HCT116 (cell line): ENCODE data around the gene ARL4A. TPM values are rescaled to one million over a fixed set of nuclear protein-coding genes. Genes with fewer than 3 reads are reported as not detected.

ENCODE experiments used
- ATF3 ChIP-seq: IDR thresholded peaks from 2 replicates; pipeline ENCODE4 v1.6.1; 2012
- FOSL1 ChIP-seq: IDR thresholded peaks from 2 replicates; pipeline ENCODE4 v1.6.1; 2012; ENCODE audit warnings: low read depth
- MAX ChIP-seq: IDR thresholded peaks from 2 replicates; pipeline ENCODE4 v1.6.1; 2012
- POLR2A ChIP-seq: IDR thresholded peaks from 2 replicates; pipeline ENCODE4 v1.7.0; 2011; ENCODE audit warnings: borderline replicate concordance; ENCODE audit not compliant: insufficient read depth, insufficient read length; ENCODE audit errors: extremely low read depth
- REST ChIP-seq: IDR thresholded peaks from 2 replicates; pipeline ENCODE4 v1.6.1; 2012; ENCODE audit warnings: low read depth
- SP1 ChIP-seq: IDR thresholded peaks from 2 replicates; pipeline ENCODE4 v1.6.1; 2012; ENCODE audit warnings: low read depth
- ZBTB33 ChIP-seq: IDR thresholded peaks from 2 replicates; pipeline ENCODE4 v1.6.1; 2011; ENCODE audit warnings: mild to moderate bottlenecking, low read length, moderate library complexity; ENCODE audit not compliant: insufficient replicate concordance; ENCODE audit errors: extremely low read depth
- total RNA-seq: library from RNA; stranded (reverse); gene quantifications from one replicate; pipeline ENCODE4 v1.2.1, GENCODE V29; 2021; ENCODE audit not compliant: unreplicated experiment

The ARL4A gene
- total RNA-seq, 1 experiment from 2014 or later: 44.6 TPM

- TF ChIP-seq ZBTB33 (no peak), MAX (peak; percentile 50), REST (no peak), POLR2A (no peak), SP1 (peak; percentile 78), ATF3 (no peak), FOSL1 (no peak; the same call in 1 of the 2 replicates)
- TF ChIP-seq, all 23 proteins: peak for 7
Measured at GRCh38 chr7:12715372-12716133, 28.1 kb downstream of the ARL4A start (continued).
